H9 (cell line): ENCODE results near the gene ABCC11. TPM values are rescaled to one million over a fixed set of nuclear protein-coding genes. Genes with fewer than 3 reads are reported as not detected.

Experiments
- DNase-seq: peaks from one replicate; pipeline ENCODE4 v3.0.0-alpha.2; 2017
- H2AFZ ChIP-seq: one replicate; pipeline ENCODE4 v1.6.1; 2013; ENCODE audit warnings: mild to moderate bottlenecking, low read length, control low read depth, moderate library complexity
- H2AK5ac ChIP-seq: 2 replicates; pipeline ENCODE4 v1.6.1; 2013; ENCODE audit warnings: low read length, control low read depth, mixed read lengths; ENCODE audit not compliant: insufficient read length
- H2BK120ac ChIP-seq: one replicate; pipeline ENCODE4 v1.6.1; 2013; ENCODE audit warnings: low read depth, mild to moderate bottlenecking, low read length, control low read depth, inconsistent platforms; ENCODE audit not compliant: poor library complexity, severe bottlenecking
- H2BK12ac ChIP-seq: 2 replicates; pipeline ENCODE4 v1.6.1; 2013; ENCODE audit warnings: low read length, control low read depth, mixed read lengths, low read depth; ENCODE audit not compliant: insufficient read length
- H2BK15ac ChIP-seq: 2 replicates; pipeline ENCODE4 v1.6.1; 2013; ENCODE audit warnings: low read depth, low read length, control low read depth
- H2BK20ac ChIP-seq: one replicate; pipeline ENCODE4 v1.6.1; 2013; ENCODE audit warnings: low read depth, mild to moderate bottlenecking, low read length, control low read depth, inconsistent platforms; ENCODE audit not compliant: poor library complexity, severe bottlenecking
- H2BK5ac ChIP-seq: 2 replicates; pipeline ENCODE4 v1.6.1; 2013; ENCODE audit warnings: low read length, control low read depth, mixed read lengths; ENCODE audit not compliant: insufficient read length
- H3K14ac ChIP-seq: 2 replicates; pipeline ENCODE4 v1.6.1; 2013; ENCODE audit warnings: low read length, control low read depth; ENCODE audit not compliant: insufficient read depth
- H3K18ac ChIP-seq: 2 replicates; pipeline ENCODE4 v1.6.1; 2013; ENCODE audit warnings: low read depth, mild to moderate bottlenecking, mixed read lengths, low read length, control low read depth; ENCODE audit not compliant: insufficient read length
- H3K23ac ChIP-seq: 2 replicates; pipeline ENCODE4 v1.6.1; 2013; ENCODE audit warnings: low read length, control low read depth, mixed read lengths, low read depth; ENCODE audit not compliant: insufficient read length
- H3K23me2 ChIP-seq: 2 replicates; pipeline ENCODE4 v1.6.1; 2013; ENCODE audit warnings: low read depth, mild to moderate bottlenecking, mixed read lengths, low read length, control low read depth; ENCODE audit not compliant: insufficient read length, poor library complexity, severe bottlenecking
- H3K27ac ChIP-seq: 2 replicates; pipeline ENCODE4 v1.5.1; 2013; ENCODE audit warnings: low read length, control low read depth, mixed read lengths, low read depth; ENCODE audit not compliant: insufficient read length
- H3K27me3 ChIP-seq: 2 replicates; pipeline ENCODE4 v1.6.1; 2013; ENCODE audit warnings: low read length, control low read depth, inconsistent platforms; ENCODE audit not compliant: insufficient read depth
- H3K4ac ChIP-seq: 2 replicates; pipeline ENCODE4 v1.6.1; 2013; ENCODE audit warnings: low read depth, mild to moderate bottlenecking, control low read depth, inconsistent platforms, low read length, moderate library complexity
- H3K4me1 ChIP-seq: 2 replicates; pipeline ENCODE4 v1.6.1; 2013; ENCODE audit warnings: low read length, control low read depth, inconsistent platforms; ENCODE audit not compliant: insufficient read depth
- H3K4me2 ChIP-seq: 2 replicates; pipeline ENCODE4 v1.6.1; 2013; ENCODE audit warnings: low read length, control low read depth, mixed read lengths; ENCODE audit not compliant: insufficient read length, insufficient read depth
- H3K56ac ChIP-seq: 2 replicates; pipeline ENCODE4 v1.6.1; 2013; ENCODE audit warnings: low read depth, mild to moderate bottlenecking, mixed read lengths, low read length, control low read depth; ENCODE audit not compliant: insufficient read length
- H3K79me1 ChIP-seq: 2 replicates; pipeline ENCODE4 v1.6.1; 2013; ENCODE audit warnings: low read depth, mild to moderate bottlenecking, moderate library complexity, low read length, control low read depth, inconsistent platforms; ENCODE audit not compliant: insufficient read depth, poor library complexity, severe bottlenecking
- H3K79me2 ChIP-seq: 2 replicates; pipeline ENCODE4 v1.6.1; 2013; ENCODE audit warnings: low read length, control low read depth, inconsistent platforms; ENCODE audit not compliant: insufficient read depth
- H3K9ac ChIP-seq: 2 replicates; pipeline ENCODE4 v1.6.1; 2013; ENCODE audit warnings: low read length, control low read depth, mixed read lengths; ENCODE audit not compliant: insufficient read length; ENCODE audit errors: extremely low read depth
- H3K9me3 ChIP-seq: one replicate; pipeline ENCODE4 v1.6.1; 2013; ENCODE audit warnings: low read depth, low read length, inconsistent platforms; ENCODE audit not compliant: control insufficient read depth
- H3T11ph ChIP-seq: one replicate; pipeline ENCODE4 v1.6.1; 2013; ENCODE audit warnings: mild to moderate bottlenecking, low read length, control low read depth, inconsistent platforms
- H4K20me1 ChIP-seq: one replicate; pipeline ENCODE4 v1.6.1; 2013; ENCODE audit not compliant: control insufficient read depth, insufficient read length, insufficient read depth
- H4K5ac ChIP-seq: 2 replicates; pipeline ENCODE4 v1.6.1; 2013; ENCODE audit warnings: low read depth, mild to moderate bottlenecking, mixed read lengths, low read length, control low read depth; ENCODE audit not compliant: insufficient read length
- H4K8ac ChIP-seq: replicated peaks from 2 replicates; pipeline ENCODE4 v1.6.1; 2013; ENCODE audit warnings: low read length, control low read depth, mixed read lengths, low read depth; ENCODE audit not compliant: insufficient read length
- H4K91ac ChIP-seq: 2 replicates; pipeline ENCODE4 v1.6.1; 2013; ENCODE audit warnings: low read depth, mild to moderate bottlenecking, moderate library complexity, mixed read lengths, low read length, control low read depth; ENCODE audit not compliant: insufficient read length
- H3K27ac Mint-ChIP-seq, 3 experiments: 2 replicates in 2 of 3; 3 replicates in 1 of 3; pipeline ENCODE4 v1.8.0; 2020 to 2021; ENCODE audit warnings: mixed read lengths in 3 of 3, mild to moderate bottlenecking in 1 of 3, moderate library complexity in 1 of 3
- H3K27me3 Mint-ChIP-seq: 2 replicates; pipeline ENCODE4 v1.8.0; 2021; ENCODE audit warnings: low read depth, mild to moderate bottlenecking, moderate library complexity, mixed read lengths
- H3K36me3 Mint-ChIP-seq, 3 experiments: 2 replicates in 2 of 3; 3 replicates in 1 of 3; pipeline ENCODE4 v1.8.0; 2020 to 2021; ENCODE audit warnings: low read depth in 3 of 3, mixed read lengths in 3 of 3; ENCODE audit not compliant: insufficient read depth in 1 of 3
- H3K4me1 Mint-ChIP-seq, 2 experiments: 2 replicates each; pipeline ENCODE4 v1.8.0; 2020; ENCODE audit warnings: mixed read lengths in 2 of 2
- H3K4me3 Mint-ChIP-seq, 2 experiments: 2 replicates in 1 of 2; 3 replicates in 1 of 2; pipeline ENCODE4 v1.8.0; 2020 to 2021; ENCODE audit warnings: mild to moderate bottlenecking in 2 of 2, mixed read lengths in 2 of 2, moderate library complexity in 1 of 2
- H3K9me3 Mint-ChIP-seq, 2 experiments: 2 replicates in 1 of 2; 3 replicates in 1 of 2; pipeline ENCODE4 v1.8.0; 2020; ENCODE audit warnings: mild to moderate bottlenecking in 2 of 2, mixed read lengths in 2 of 2, moderate library complexity in 1 of 2
- WGBS: extraction: QIAGEN DNeasy Blood & Tissue Kit; methylation state at CpG from one replicate; pipeline ENCODE4 v1.1.7; 2013; ENCODE audit warnings: missing lambda C conversion rate, low lambda C conversion rate, mixed read lengths; ENCODE audit not compliant: insufficient read length; ENCODE audit errors: extremely low coverage; 5-methylcytosine and 5-hydroxymethylcytosine counted together
- total RNA-seq: library from RNA; stranded (reverse); gene quantifications from 2 replicates; pipeline ENCODE4 v1.2.1, GENCODE V29; 2021
- TF ChIP-seq, protein P1 (sequence below): fragments of 200-600 bp; sonication (generic); conservative IDR thresholded peaks from 3 replicates; pipeline ENCODE4 v1.8.0; 2021; ENCODE audit warnings: antibody characterized with exemption, mild to moderate bottlenecking

ABCC11 gene
- total RNA-seq, 1 experiment from 2014 or later, result 0.33 TPM

DNA sequence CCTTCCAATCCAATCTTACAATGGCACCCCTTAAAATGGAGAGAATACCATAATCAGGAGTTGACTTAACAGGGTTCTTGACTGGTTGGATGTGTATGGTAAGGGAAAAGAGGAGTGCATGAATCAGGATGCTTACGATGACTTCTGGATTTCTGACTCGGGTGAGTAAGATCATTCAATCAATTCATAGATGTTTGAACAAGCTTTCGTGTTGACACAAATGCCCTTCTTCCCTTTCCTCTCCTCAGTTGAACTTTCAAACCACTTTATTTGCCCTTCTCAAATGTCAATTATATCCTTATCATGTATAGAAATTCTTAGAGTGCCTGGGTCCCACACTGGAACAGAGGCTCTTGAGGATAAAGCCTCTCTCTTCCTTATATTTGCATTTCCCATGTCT, 117.4 kb downstream of the ABCC11 start:
- Histone ChIP-seq H3K23me2 (no peaks in the 10 kb centered on the region), H3K9me3 (no peaks in the 10 kb centered on the region), H2BK15ac (no peak overlapping the region), H2BK120ac (no peak overlapping the region), H3K18ac (no peak overlapping the region), H4K5ac (no peak overlapping the region), H3K56ac (no peak overlapping the region), H3T11ph (no peak overlapping the region), H3K27ac (no peak overlapping the region), H2BK12ac (no peak overlapping the region), H3K4me2 (no peak overlapping the region), H2AK5ac (no peak overlapping the region), H3K9ac (no peak overlapping the region), H2BK5ac (no peak overlapping the region), H2BK20ac (no peak overlapping the region), H3K79me2 (no peaks in the 10 kb centered on the region), H2AFZ (no peak overlapping the region), H4K8ac (no peak overlapping the region), H3K79me1 (no peaks in the 10 kb centered on the region), H3K4ac (no peak overlapping the region), H4K20me1 (no peaks in the 10 kb centered on the region), H3K14ac (no peak overlapping the region), H3K23ac (no peak overlapping the region), H4K91ac (no peak overlapping the region), H3K4me1 (peaks cover 2% of the 10 kb centered on the region; the same call in 1 of the 2 replicates), H3K27me3 (no peaks in the 10 kb centered on the region)
- H3K9me3 Mint-ChIP-seq, result peaks cover 0 to 2% of the 10 kb centered on the region in 2 experiments; a peak in 1 of 5 replicates
- no CpG with 5 or more reads among the region's 3 CpGs for WGBS
- no peak overlapping the region for H3K27ac Mint-ChIP-seq
- H3K4me1 Mint-ChIP-seq, result peaks cover 6 to 11% of the 10 kb centered on the region in 2 experiments
- TF ChIP-seq, protein P1, sequence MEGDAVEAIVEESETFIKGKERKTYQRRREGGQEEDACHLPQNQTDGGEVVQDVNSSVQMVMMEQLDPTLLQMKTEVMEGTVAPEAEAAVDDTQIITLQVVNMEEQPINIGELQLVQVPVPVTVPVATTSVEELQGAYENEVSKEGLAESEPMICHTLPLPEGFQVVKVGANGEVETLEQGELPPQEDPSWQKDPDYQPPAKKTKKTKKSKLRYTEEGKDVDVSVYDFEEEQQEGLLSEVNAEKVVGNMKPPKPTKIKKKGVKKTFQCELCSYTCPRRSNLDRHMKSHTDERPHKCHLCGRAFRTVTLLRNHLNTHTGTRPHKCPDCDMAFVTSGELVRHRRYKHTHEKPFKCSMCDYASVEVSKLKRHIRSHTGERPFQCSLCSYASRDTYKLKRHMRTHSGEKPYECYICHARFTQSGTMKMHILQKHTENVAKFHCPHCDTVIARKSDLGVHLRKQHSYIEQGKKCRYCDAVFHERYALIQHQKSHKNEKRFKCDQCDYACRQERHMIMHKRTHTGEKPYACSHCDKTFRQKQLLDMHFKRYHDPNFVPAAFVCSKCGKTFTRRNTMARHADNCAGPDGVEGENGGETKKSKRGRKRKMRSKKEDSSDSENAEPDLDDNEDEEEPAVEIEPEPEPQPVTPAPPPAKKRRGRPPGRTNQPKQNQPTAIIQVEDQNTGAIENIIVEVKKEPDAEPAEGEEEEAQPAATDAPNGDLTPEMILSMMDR, result no peak
- no peak overlapping the region for H3K4me3 Mint-ChIP-seq
- no peaks in the 10 kb centered on the region; the same call in none of the 2 replicates for H3K27me3 Mint-ChIP-seq
- H3K36me3 Mint-ChIP-seq, result peaks cover 0 to 1% (median 0%) of the 10 kb centered on the region in 3 experiments; a peak in 1 of 7 replicates
- no peak for DNase-seq
